Esophagus squamous epithelium (tissue), 4 donors: Measurements from ENCODE around the gene FOXK2.

Source experiments
- CTCF ChIP-seq, 6 experiments: fragments of 450-650 bp in 4 of 6; fragments of 200-600 bp in 2 of 6; sonication (generic) in 2 of 6; IDR thresholded peaks; one replicate each; pipeline ENCODE4 v1.5.1; 2016 to 2019; ENCODE audit warnings: antibody characterized with exemption in 6 of 6, mild to moderate bottlenecking in 4 of 6, moderate library complexity in 4 of 6
- POLR2A ChIP-seq, 4 donors: fragments of 450-650 bp; IDR thresholded peaks; one replicate each; pipeline ENCODE4 v1.6.1; 2017; ENCODE audit warnings: antibody characterized with exemption in 4 of 4, mild to moderate bottlenecking in 4 of 4, moderate library complexity in 3 of 4

GRCh38 chr17:82648742-82649331 lies 129.3 kb downstream of the FOXK2 start:
- TF ChIP-seq POLR2A (IDR thresholded peaks at IDR 0.05) (no peak), CTCF (IDR thresholded peaks at IDR 0.05) (no peak)
